GM12878 (cell line): ENCODE measurements around the gene ELL. TPM values are rescaled to one million over a fixed set of nuclear protein-coding genes. Genes with fewer than 3 reads are reported as not detected.

Experiments used
- ATAC-seq: fragments of 200-7000 bp; cut with Tn5 transposase; 3 replicates; pipeline ENCODE4 v1.9.1; 2020; ENCODE audit warnings: mild to moderate bottlenecking, moderate library complexity
- BruUV-seq: library from RNA; stranded (reverse); fragments of 400-500 nt; replicated peaks from 2 replicates; lab custom pipeline; 2021; lab: Mats Ljungman, UMichigan
- CTCF ChIA-PET: fragments of 300-600 bp; sonication (Branson Sonifier 250); formaldehyde crosslinking; extraction: SDS; loops from one replicate; lab custom pipeline; 2021; ENCODE audit warnings: inconsistent platforms; lab: Yijun Ruan, JAX
- POLR2A ChIA-PET: fragments of 350-600 bp; formaldehyde crosslinking; extraction: SDS; loops from one replicate; lab custom pipeline; 2021; ENCODE audit warnings: inconsistent platforms; lab: Charles Lee
- RAD21 ChIA-PET: fragments of 300-600 bp; sonication (Branson Sonifier 250); formaldehyde crosslinking; loops from one replicate; lab custom pipeline; 2023; ENCODE audit warnings: antibody characterized with exemption; ENCODE audit not compliant: unreplicated experiment; lab: Charles Lee
- SMC1A ChIA-PET: fragments of 300-600 bp; sonication (Branson Sonifier 250); formaldehyde crosslinking; loops from one replicate; lab custom pipeline; 2023; ENCODE audit not compliant: unreplicated experiment, uncharacterized antibody; lab: Charles Lee
- DNase-seq: peaks from one replicate; pipeline ENCODE4 v3.0.0-alpha.2; 2011; ENCODE audit warnings: low read depth, low spot score
- FAIRE-seq: peaks from 3 replicates; lab custom pipeline; 2011; peaks lifted over from hg19 to GRCh38; lab: Jason Lieb, UNC
- H2AFZ ChIP-seq: 2 replicates; pipeline ENCODE4 v1.6.0; 2011; ENCODE audit warnings: low read depth, low read length, control low read depth; ENCODE audit not compliant: control insufficient read depth
- H3K27ac ChIP-seq: 2 replicates; pipeline ENCODE4 v1.5.1; 2011; ENCODE audit warnings: control low read depth; ENCODE audit not compliant: control insufficient read depth, insufficient read depth
- H3K27me3 ChIP-seq, 2 experiments: replicated peaks in 1 of 2; 2 replicates each; pipeline versions ENCODE4 v1.6.0 to v1.6.1; 2011; ENCODE audit warnings: low read length in 1 of 2; ENCODE audit not compliant: control insufficient read depth in 2 of 2, insufficient read depth in 2 of 2
- H3K36me3 ChIP-seq, 2 experiments: 2 replicates each; pipeline ENCODE4 v1.5.1; 2011; ENCODE audit warnings: low read length in 1 of 2; ENCODE audit not compliant: control insufficient read depth in 2 of 2, insufficient read depth in 2 of 2
- H3K4me1 ChIP-seq: 2 replicates; pipeline ENCODE4 v1.6.1; 2011; ENCODE audit warnings: mild to moderate bottlenecking, low read length, moderate library complexity, mixed read lengths; ENCODE audit not compliant: control insufficient read depth, insufficient read depth
- H3K4me2 ChIP-seq: 2 replicates; pipeline ENCODE4 v1.6.0; 2011; ENCODE audit warnings: control low read depth; ENCODE audit not compliant: control insufficient read depth, insufficient read depth
- H3K4me3 ChIP-seq: fragments of 200-600 bp; sonication (generic); 2 replicates; pipeline ENCODE4 v1.5.1; 2016
- H3K79me2 ChIP-seq: 2 replicates; pipeline ENCODE4 v1.6.0; 2011; ENCODE audit warnings: low read length; ENCODE audit not compliant: control insufficient read depth, insufficient read depth
- H3K9ac ChIP-seq: 2 replicates; pipeline ENCODE4 v1.8.0; 2011; ENCODE audit warnings: low read length, control low read depth, mixed read lengths; ENCODE audit not compliant: control insufficient read depth, insufficient read depth
- H3K9me3 ChIP-seq: replicated peaks from 3 replicates; pipeline ENCODE4 v1.5.1; 2011; ENCODE audit warnings: mild to moderate bottlenecking, low read length; ENCODE audit not compliant: control insufficient read depth, insufficient read depth
- H4K20me1 ChIP-seq: 2 replicates; pipeline ENCODE4 v1.6.0; 2011; ENCODE audit not compliant: control insufficient read depth, insufficient read depth
- FOXK2 ChIP-seq: fragments of 450-650 bp; IDR thresholded peaks from 2 replicates; pipeline ENCODE4 v1.6.1; 2017; ENCODE audit warnings: mild to moderate bottlenecking, moderate library complexity
- MEF2B ChIP-seq: fragments of 450-650 bp; IDR thresholded peaks from 2 replicates; pipeline ENCODE4 v1.6.1; 2018; ENCODE audit warnings: mild to moderate bottlenecking, moderate library complexity; ENCODE audit not compliant: partially characterized antibody, poor library complexity, severe bottlenecking
- WGBS: methylation state at CpG from one replicate; pipeline ENCODE4 v1.1.6; 2016; ENCODE audit warnings: low lambda C conversion rate; ENCODE audit not compliant: insufficient replicate concordance, insufficient coverage; ENCODE audit errors: missing lambda C conversion rate; 5-methylcytosine and 5-hydroxymethylcytosine counted together
- in situ Hi-C: fragments of 300-500 bp; cut with MboI; formaldehyde crosslinking; loops from 9 replicates; pipeline ENCODE4 v1.14.3; 2018; ENCODE audit warnings: mixed read lengths
- intact Hi-C: fragments of 100-400 bp; cut with micrococcal nuclease; formaldehyde crosslinking; loops from one replicate; pipeline ENCODE4 v1.14.2; 2022; ENCODE audit not compliant: unreplicated experiment
- polyA plus RNA-seq, 11 experiments: library from polyadenylated mRNA; depleted of rRNA in 4 of 11; unstranded in 6 of 11; stranded (reverse) in 5 of 11; fragments of >200 nt; fragmentation: Nextera tagmentation in 4 of 11; fragmentation: Illumina TruSeq in 1 of 11; extraction: Ambion mirVana in 4 of 11; extraction: Trizol in 1 of 11; gene quantifications; 1 replicate in 1 of 11; 2 replicates in 10 of 11; pipeline versions ENCODE4 v1.2.1 to v1.2.3, GENCODE V29; 2011 to 2016; ENCODE audit warnings: inconsistent platforms in 2 of 11, missing spikeins in 2 of 11, low read depth in 1 of 11
- total RNA-seq, 4 experiments: library from RNA; depleted of rRNA in 3 of 4; stranded (reverse); fragments of >200 nt in 3 of 4; fragmentation: Illumina TruSeq in 1 of 4; extraction: Trizol in 1 of 4; gene quantifications; 2 replicates each; pipeline versions ENCODE4 v1.2.1 to v1.2.3, GENCODE V29; 2013 to 2021
- TF ChIP-seq, protein P1 (sequence below): IDR thresholded peaks from 2 replicates; pipeline ENCODE4 v1.6.1; 2012; ENCODE audit warnings: mild to moderate bottlenecking, low read depth, low read length

ELL gene
- total and polyA plus RNA-seq, 10 of the 15 experiments (the other 5 are each of a cell fraction or from before 2014, with no cell fraction given): 0.91 to 25.0 (median 9.1) TPM

DNA sequence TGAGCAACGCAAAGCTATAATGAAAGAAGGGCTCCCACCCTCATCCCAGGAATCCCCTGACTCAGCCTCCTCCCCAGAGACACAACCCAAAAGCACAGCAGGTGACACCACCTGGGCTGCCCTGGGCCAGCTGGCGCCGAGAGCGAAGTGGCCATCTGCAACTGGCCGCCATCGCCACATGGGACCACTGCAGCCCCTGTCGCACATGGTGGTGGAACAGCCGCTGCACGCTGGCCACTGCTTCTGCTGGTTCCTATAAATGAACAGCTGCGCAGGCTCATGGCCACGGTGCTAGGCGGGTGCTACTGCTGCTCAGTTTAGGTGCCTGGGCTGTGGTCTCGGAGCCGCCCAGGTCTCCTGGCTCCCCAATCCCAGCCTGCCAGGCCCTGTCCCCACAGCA is 72.3 kb downstream of the ELL start:
- peaks cover 20 to 43% of the 10 kb centered on the region in 2 experiments; a peak in 3 of 4 replicates for H3K36me3 ChIP-seq
- intact Hi-C loops (no loop called here), in situ Hi-C loops (no loop called here)
- no peak overlapping the region for H3K4me2 ChIP-seq
- no peak overlapping the region for H3K4me3 ChIP-seq
- no peaks in the 10 kb centered on the region for H3K79me2 ChIP-seq
- no peak for ATAC-seq
- no peaks in the 10 kb centered on the region for H3K4me1 ChIP-seq
- H3K9me3 ChIP-seq: no peaks in the 10 kb centered on the region
- H2AFZ ChIP-seq: no peak overlapping the region
- H3K27me3 ChIP-seq: no peaks in the 10 kb centered on the region
- no peak overlapping the region for H3K9ac ChIP-seq
- no TSS peak for BruUV-seq
- ChIA-PET CTCF (interaction anchor here (0.6 kb wide), 1 partner anchor 284 kb away, joined by 3 read pairs; no protein-coding TSS in a partner anchor), RAD21 (no interaction called here), POLR2A (no interaction called here), SMC1A (no interaction called here)
- 93% methylated on average over 14 of the region's 14 CpGs for WGBS
- no peak overlapping the region for H3K27ac ChIP-seq
- no peak for DNase-seq
- no peak for FAIRE-seq
- no peak for TF ChIP-seq MEF2B
- TF ChIP-seq, protein P1, sequence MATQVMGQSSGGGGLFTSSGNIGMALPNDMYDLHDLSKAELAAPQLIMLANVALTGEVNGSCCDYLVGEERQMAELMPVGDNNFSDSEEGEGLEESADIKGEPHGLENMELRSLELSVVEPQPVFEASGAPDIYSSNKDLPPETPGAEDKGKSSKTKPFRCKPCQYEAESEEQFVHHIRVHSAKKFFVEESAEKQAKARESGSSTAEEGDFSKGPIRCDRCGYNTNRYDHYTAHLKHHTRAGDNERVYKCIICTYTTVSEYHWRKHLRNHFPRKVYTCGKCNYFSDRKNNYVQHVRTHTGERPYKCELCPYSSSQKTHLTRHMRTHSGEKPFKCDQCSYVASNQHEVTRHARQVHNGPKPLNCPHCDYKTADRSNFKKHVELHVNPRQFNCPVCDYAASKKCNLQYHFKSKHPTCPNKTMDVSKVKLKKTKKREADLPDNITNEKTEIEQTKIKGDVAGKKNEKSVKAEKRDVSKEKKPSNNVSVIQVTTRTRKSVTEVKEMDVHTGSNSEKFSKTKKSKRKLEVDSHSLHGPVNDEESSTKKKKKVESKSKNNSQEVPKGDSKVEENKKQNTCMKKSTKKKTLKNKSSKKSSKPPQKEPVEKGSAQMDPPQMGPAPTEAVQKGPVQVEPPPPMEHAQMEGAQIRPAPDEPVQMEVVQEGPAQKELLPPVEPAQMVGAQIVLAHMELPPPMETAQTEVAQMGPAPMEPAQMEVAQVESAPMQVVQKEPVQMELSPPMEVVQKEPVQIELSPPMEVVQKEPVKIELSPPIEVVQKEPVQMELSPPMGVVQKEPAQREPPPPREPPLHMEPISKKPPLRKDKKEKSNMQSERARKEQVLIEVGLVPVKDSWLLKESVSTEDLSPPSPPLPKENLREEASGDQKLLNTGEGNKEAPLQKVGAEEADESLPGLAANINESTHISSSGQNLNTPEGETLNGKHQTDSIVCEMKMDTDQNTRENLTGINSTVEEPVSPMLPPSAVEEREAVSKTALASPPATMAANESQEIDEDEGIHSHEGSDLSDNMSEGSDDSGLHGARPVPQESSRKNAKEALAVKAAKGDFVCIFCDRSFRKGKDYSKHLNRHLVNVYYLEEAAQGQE: no peak
- no peak for TF ChIP-seq FOXK2
- no peaks in the 10 kb centered on the region for H4K20me1 ChIP-seq
